Measurements from ENCODE around the gene CD1E. TPM values are rescaled to one million over a fixed set of nuclear protein-coding genes. Genes with fewer than 3 reads are reported as not detected.
"Not testable (repeated sequence)": the region's sequence is repeated elsewhere in the genome, so short reads cannot be mapped to it uniquely, and the experiment has no call there.

CD1E gene
- total and polyA plus RNA-seq, 7 donors, result 0.08 TPM; not detected in 6

- no peak overlapping the region for H3K4me3 ChIP-seq
- intact Hi-C loops (cut with DNase I), result no loop called here
- no peaks in the 10 kb centered on the region for H3K4me1 ChIP-seq
- no peak overlapping the region for H3K27ac ChIP-seq
- H3K27me3 ChIP-seq (ENCODE audit: insufficient read depth in 3 of 3, low read length in 2 of 3), result no peaks in the 10 kb centered on the region
- TF ChIP-seq CTCF (IDR thresholded peaks at IDR 0.05), result no peak
- DNase-seq (no peak), ATAC-seq (no peak)
- H3K9me3 ChIP-seq, result peaks cover 5% of the 10 kb centered on the region
- WGBS, 3 donors, result 41 to 55% (median 44%) methylated on average over 2 of the region's 2 CpGs
- H3K36me3 ChIP-seq (ENCODE audit: insufficient read depth in 1 of 2, low read depth in 1 of 2), result no peaks in the 10 kb centered on the region
These were observed 19.0 kb upstream of the CD1E start for GRCh38 chr1:158334526-158335212.

GRCh38 chr1:158335213-158335532 is 18.5 kb upstream of the CD1E start:
- Histone ChIP-seq H3K9me3 (peaks cover 5% of the 10 kb centered on the region), H3K36me3 (ENCODE audit: insufficient read depth in 1 of 2, low read depth in 1 of 2) (no peaks in the 10 kb centered on the region), H3K4me3 (no peak overlapping the region), H3K27me3 (ENCODE audit: insufficient read depth in 3 of 3, low read length in 2 of 3) (no peaks in the 10 kb centered on the region), H3K4me1 (no peaks in the 10 kb centered on the region), H3K27ac (no peak overlapping the region)
- DNase-seq, result no peak
- no peak for ATAC-seq
- no peak for TF ChIP-seq CTCF (IDR thresholded peaks at IDR 0.05)
- intact Hi-C loops (cut with DNase I), result no loop called here

- ATAC-seq; H3K27me3 ChIP-seq (ENCODE audit: insufficient read depth in 3 of 3, low read length in 2 of 3); H3K4me1 ChIP-seq; H3K4me3 ChIP-seq; intact Hi-C loops (cut with DNase I); DNase-seq; H3K27ac ChIP-seq; H3K9me3 ChIP-seq; H3K36me3 ChIP-seq (ENCODE audit: insufficient read depth in 1 of 2, low read depth in 1 of 2): not testable (repeated sequence)
- WGBS, 3 donors, result 55 to 67% (median 63%) methylated on average over 6 to 7 of the region's 7 CpGs
These were observed 17.3 kb upstream of the CD1E start for GRCh38 chr1:158336413-158336812.

DNA sequence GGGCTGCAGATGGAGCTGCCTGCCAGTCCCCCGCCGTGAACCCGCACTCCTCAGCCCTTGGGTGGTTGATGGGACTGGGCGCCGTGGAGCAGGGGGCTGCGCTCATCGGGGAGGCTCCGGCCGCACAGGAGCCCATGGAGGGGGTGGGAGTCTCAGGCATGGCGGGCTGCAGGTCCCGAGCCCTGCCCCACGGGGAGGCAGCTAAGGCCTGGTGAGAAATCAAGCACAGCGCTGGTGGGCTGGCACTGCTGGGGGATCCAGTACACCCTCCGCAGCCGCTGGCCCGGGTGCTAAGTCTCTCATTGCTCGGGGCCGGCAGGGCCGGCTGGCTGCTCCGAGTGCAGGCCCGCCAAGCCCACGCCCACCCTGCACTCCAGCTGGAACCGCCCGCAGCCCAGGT is 4.7 kb upstream of the CD1E start:
- 92 to 97% (median 95%) methylated on average over 16 to 24 of the region's 24 CpGs for WGBS, 3 donors
- H3K9me3 ChIP-seq; ATAC-seq; H3K4me1 ChIP-seq; H3K27me3 ChIP-seq (ENCODE audit: insufficient read depth in 3 of 3, low read length in 2 of 3); H3K36me3 ChIP-seq (ENCODE audit: insufficient read depth in 1 of 2, low read depth in 1 of 2); H3K27ac ChIP-seq; H3K4me3 ChIP-seq; intact Hi-C loops (cut with DNase I); DNase-seq: not testable (repeated sequence)

GRCh38 chr1:158354255-158354654 is 561 bp downstream of the CD1E start:
- no peak overlapping the region for H3K4me3 ChIP-seq
- intact Hi-C loops (cut with DNase I), result no loop called here
- H3K27me3 ChIP-seq (ENCODE audit: insufficient read depth in 3 of 3, low read length in 2 of 3), result no peaks in the 10 kb centered on the region
- H3K9me3 ChIP-seq, result no peaks in the 10 kb centered on the region
- no peaks in the 10 kb centered on the region for H3K36me3 ChIP-seq (ENCODE audit: insufficient read depth in 1 of 2, low read depth in 1 of 2)
- WGBS, 3 donors, result 59 to 70% (median 69%) methylated on average over 2 of the region's 2 CpGs
- TF ChIP-seq CTCF (IDR thresholded peaks at IDR 0.05), result no peak
- ATAC-seq (no peak), DNase-seq (no peak)
- H3K27ac ChIP-seq, result no peak overlapping the region
- no peaks in the 10 kb centered on the region for H3K4me1 ChIP-seq

GRCh38 chr1:158355773-158356285 is 2.1 kb downstream of the CD1E start:
- DNase-seq, result no peak
- intact Hi-C loops (cut with DNase I), result no loop called here
- H3K4me3 ChIP-seq, result no peak overlapping the region
- no peak for ATAC-seq
- no peak overlapping the region for H3K27ac ChIP-seq
- H3K9me3 ChIP-seq, result no peaks in the 10 kb centered on the region
- WGBS, 3 donors, result 87 to 92% (median 88%) methylated on average over 10 of the region's 10 CpGs
- no peaks in the 10 kb centered on the region for H3K36me3 ChIP-seq (ENCODE audit: insufficient read depth in 1 of 2, low read depth in 1 of 2)
- TF ChIP-seq CTCF (IDR thresholded peaks at IDR 0.05), result no peak
- no peaks in the 10 kb centered on the region for H3K27me3 ChIP-seq (ENCODE audit: insufficient read depth in 3 of 3, low read length in 2 of 3)
- no peaks in the 10 kb centered on the region for H3K4me1 ChIP-seq
